HepG2 (cell line): Measurements from ENCODE around the gene NSF. TPM values are rescaled to one million over a fixed set of nuclear protein-coding genes. Genes with fewer than 3 reads are reported as not detected.
A peak's percentile ranks its signal among the peaks of the same experiment; 100 is the strongest.

Source experiments
- CAMTA2 ChIP-seq: sonication (generic); formaldehyde crosslinking; IDR thresholded peaks from 2 replicates; pipeline ENCODE4 v1.4.0; 2020; ENCODE audit warnings: mild to moderate bottlenecking, missing genetic modification reagents, borderline replicate concordance
- CBFB ChIP-seq: sonication (generic); formaldehyde crosslinking; IDR thresholded peaks from 2 replicates; pipeline ENCODE4 v1.4.0; 2020; ENCODE audit warnings: missing genetic modification reagents
- CHCHD3 ChIP-seq: sonication (generic); formaldehyde crosslinking; IDR thresholded peaks from 2 replicates; pipeline ENCODE4 v1.8.0; 2022; ENCODE audit warnings: mild to moderate bottlenecking, missing genetic modification reagents, moderate library complexity
- DRAP1 ChIP-seq: IDR thresholded peaks from 2 replicates; pipeline ENCODE4 v1.6.1; 2016; ENCODE audit warnings: missing genetic modification reagents, missing compliant biosample characterization
- GABPB1 ChIP-seq: IDR thresholded peaks from 2 replicates; pipeline ENCODE4 v1.6.1; 2016; ENCODE audit warnings: mild to moderate bottlenecking, missing genetic modification reagents, moderate library complexity, missing compliant biosample characterization
- HMG20B ChIP-seq: conservative IDR thresholded peaks from 2 replicates; pipeline ENCODE4 v1.6.1; 2016; ENCODE audit warnings: missing genetic modification reagents, missing compliant biosample characterization
- KAT7 ChIP-seq: IDR thresholded peaks from 2 replicates; pipeline ENCODE4 v1.6.1; 2018; ENCODE audit warnings: borderline replicate concordance, missing compliant biosample characterization
- KDM1A ChIP-seq: IDR thresholded peaks from 2 replicates; pipeline ENCODE4 v1.6.1; 2016; ENCODE audit warnings: missing compliant biosample characterization
- KLF11 ChIP-seq: IDR thresholded peaks from 2 replicates; pipeline ENCODE4 v1.6.1; 2016; ENCODE audit warnings: missing compliant biosample characterization
- SIN3A ChIP-seq: IDR thresholded peaks from 2 replicates; pipeline ENCODE4 v1.6.1; 2011; ENCODE audit warnings: low read depth, mild to moderate bottlenecking, control low read depth, low read length, borderline replicate concordance
- SKIL ChIP-seq: sonication (generic); formaldehyde crosslinking; IDR thresholded peaks from 2 replicates; pipeline ENCODE4 v1.8.0; 2022; ENCODE audit warnings: missing genetic modification reagents, mild to moderate bottlenecking, moderate library complexity, borderline replicate concordance
- SMC3 ChIP-seq: IDR thresholded peaks from 2 replicates; pipeline ENCODE4 v1.6.1; 2011; ENCODE audit warnings: low read length, improper control_type of control experiment
- SUZ12 ChIP-seq: fragments of 150-350 bp; IDR thresholded peaks from 2 replicates; pipeline ENCODE4 v1.6.1; 2014; ENCODE audit warnings: low read depth, low read length
- TMF1 ChIP-seq: sonication (generic); formaldehyde crosslinking; IDR thresholded peaks from 2 replicates; pipeline ENCODE4 v1.8.1; 2022; ENCODE audit warnings: low read depth, missing genetic modification reagents
- ZBTB4 ChIP-seq: sonication (generic); formaldehyde crosslinking; IDR thresholded peaks from 2 replicates; pipeline ENCODE4 v1.4.0; 2020; ENCODE audit warnings: missing genetic modification reagents, mild to moderate bottlenecking, borderline replicate concordance
- ZFP91 ChIP-seq: sonication (generic); formaldehyde crosslinking; IDR thresholded peaks from 2 replicates; pipeline ENCODE4 v1.9.0; 2022; ENCODE audit warnings: missing genetic modification reagents, mild to moderate bottlenecking, borderline replicate concordance
- ZMYM3 ChIP-seq: sonication (generic); formaldehyde crosslinking; IDR thresholded peaks from 2 replicates; pipeline ENCODE4 v1.5.1; 2020; ENCODE audit warnings: mild to moderate bottlenecking, missing genetic modification reagents
- ZNF3 ChIP-seq: IDR thresholded peaks from 2 replicates; pipeline ENCODE4 v1.7.0; 2017; ENCODE audit warnings: inconsistent platforms
- ZNF598 ChIP-seq: sonication (generic); formaldehyde crosslinking; IDR thresholded peaks from 2 replicates; pipeline ENCODE4 v1.5.1; 2020; ENCODE audit warnings: mild to moderate bottlenecking, missing genetic modification reagents, borderline replicate concordance
- ZNF709 ChIP-seq: sonication (generic); formaldehyde crosslinking; IDR thresholded peaks from 2 replicates; pipeline ENCODE4 v1.5.0; 2020; ENCODE audit warnings: mild to moderate bottlenecking, missing genetic modification reagents
- polyA plus RNA-seq, 8 experiments: library from polyadenylated mRNA; depleted of rRNA in 3 of 8; stranded (reverse) in 7 of 8; unstranded in 1 of 8; fragments of >200 nt; fragmentation: Illumina TruSeq in 4 of 8; extraction: Trizol in 4 of 8; gene quantifications; 2 replicates each; pipeline versions ENCODE4 v1.2.1 to v1.2.3, GENCODE V29; 2011 to 2016; ENCODE audit warnings: low read depth in 4 of 8, missing spikeins in 1 of 8, mixed read lengths in 1 of 8; ENCODE audit not compliant: insufficient read depth in 1 of 8
- total RNA-seq, 5 experiments: library from RNA; depleted of rRNA; stranded (reverse); fragments of >200 nt; fragmentation: Illumina TruSeq; extraction: Trizol; gene quantifications; 2 replicates each; pipeline ENCODE4 v1.2.3, GENCODE V29; 2016; ENCODE audit warnings: low read depth in 1 of 5

The NSF gene
- total and polyA plus RNA-seq, 2 of the 13 experiments (the other 11 are each of a cell fraction or from before 2014, with no cell fraction given) = 21.9 to 37.8 TPM

- peak; percentile 77; the same call in 1 of the 2 replicates for TF ChIP-seq ZNF598 (CRISPR knock-in tag)
- TF ChIP-seq SIN3A = no peak
- 0 out of 2 replicates have a peak, but pooled peaks have one; percentile 18 for TF ChIP-seq HMG20B (CRISPR knock-in tag)
- peak; percentile 95 for TF ChIP-seq ZMYM3 (CRISPR knock-in tag)
- TF ChIP-seq SUZ12 = no peak
- TF ChIP-seq CBFB (CRISPR knock-in tag) = 0 out of 2 replicates have a peak, but pooled peaks have one; percentile 4
- no peak for TF ChIP-seq ZNF3 (CRISPR knock-in tag)
- no peak for TF ChIP-seq DRAP1 (CRISPR knock-in tag)
- TF ChIP-seq SMC3 = no peak
- TF ChIP-seq SKIL (CRISPR knock-in tag) = no peak
- peak; percentile 53; the same call in 1 of the 2 replicates for TF ChIP-seq GABPB1 (CRISPR knock-in tag)
- TF ChIP-seq KAT7 = no peak
- 0 out of 2 replicates have a peak, but pooled peaks have one; percentile 69 for TF ChIP-seq ZBTB4
- 0 out of 2 replicates have a peak, but pooled peaks have one; percentile 32 for TF ChIP-seq ZFP91 (CRISPR knock-in tag)
- TF ChIP-seq TMF1 (CRISPR knock-in tag) = 0 out of 2 replicates have a peak, but pooled peaks have one; percentile 5
- TF ChIP-seq CHCHD3 (CRISPR knock-in tag) = peak; percentile 83
- TF ChIP-seq ZNF709 (CRISPR knock-in tag) = 0 out of 2 replicates have a peak, but pooled peaks have one; percentile 48
- TF ChIP-seq CAMTA2 (CRISPR knock-in tag) = 0 out of 2 replicates have a peak, but pooled peaks have one; percentile 43
- peak; percentile 84 for TF ChIP-seq KDM1A (CRISPR knock-in tag)
- TF ChIP-seq KLF11 (CRISPR knock-in tag) = no peak
Measured at GRCh38 chr17:46769531-46770438, 179.3 kb downstream of the NSF start (continued).
